ENCODE results near the gene CEP55.

- TF ChIP-seq CTCF (IDR thresholded peaks at IDR 0.05 in 2 of 3, conservative IDR thresholded peaks at IDR 0.05 in 1 of 3; ENCODE audit: insufficient read depth in 2 of 3, low read depth in 1 of 3, low read length in 3 of 3): no peak
- no peak for TF ChIP-seq SIN3A (IDR thresholded peaks at IDR 0.05; ENCODE audit: borderline replicate concordance in 2 of 2, control insufficient read depth in 1 of 2, low read depth in 2 of 2, low read length in 2 of 2)
- no peak for TF ChIP-seq MED1 (CRISPR knock-in tag; IDR thresholded peaks at IDR 0.05; ENCODE audit: borderline replicate concordance)
- no peak for TF ChIP-seq CHD2 (IDR thresholded peaks at IDR 0.05; ENCODE audit: low read depth, low read length)
- no peak for TF ChIP-seq RBFOX2 (IDR thresholded peaks at IDR 0.05; ENCODE audit: low read depth, low read length)
These were observed 44.3 kb upstream of the CEP55 start for GRCh38 chr10:93452143-93452542.

All from K562 (cell line).